Kidney capillary endothelial cell (primary cell): ENCODE results near the gene TNIP1.

Experiments used
- DNase-seq: peaks from one replicate; pipeline ENCODE4 v3.0.0-alpha.2; 2018; ENCODE audit warnings: low spot score

The TNIP1 gene

GRCh38 chr5:151106043-151106442 is 25.2 kb upstream of the TNIP1 start:
- no peak for DNase-seq

DNA sequence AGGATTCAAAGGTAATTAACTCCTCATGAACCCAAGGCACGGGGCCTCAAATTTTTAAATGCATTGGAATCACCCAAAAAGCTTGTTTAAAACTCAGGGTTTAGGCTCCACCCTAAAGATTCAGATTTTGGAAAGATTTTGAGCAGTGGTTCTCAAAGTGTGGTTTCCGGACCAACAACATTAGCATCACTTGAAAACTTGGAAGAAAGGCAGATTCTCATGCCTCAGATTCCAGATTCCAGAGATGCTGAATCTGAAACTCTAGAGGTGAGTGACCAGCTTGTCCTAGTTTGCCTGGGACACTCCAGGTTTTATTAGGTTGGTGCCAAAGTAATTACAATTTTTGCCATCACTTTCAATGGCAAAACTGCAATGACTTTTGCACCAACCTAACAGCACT is 24.7 kb upstream of the TNIP1 start:
- no peak for DNase-seq

DNA sequence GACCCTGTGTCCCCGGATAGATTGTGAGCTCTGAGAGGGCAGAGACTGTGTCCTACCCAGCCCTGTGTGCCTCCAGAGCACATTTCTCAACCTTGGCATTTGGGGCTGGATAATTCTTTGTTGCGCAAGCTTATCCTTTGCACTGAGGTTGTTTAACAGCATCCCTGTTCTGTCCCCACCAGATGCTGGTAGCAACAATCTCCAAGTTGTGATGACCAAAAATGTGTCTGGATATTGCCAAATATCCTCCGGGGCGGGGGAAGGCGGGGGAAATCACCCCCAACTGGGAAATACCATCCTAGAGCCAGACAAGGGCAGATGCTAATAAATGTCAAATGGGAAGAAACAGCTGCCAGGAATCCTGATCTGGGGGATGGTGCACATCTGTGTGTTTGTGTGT is 24.0 kb upstream of the TNIP1 start:
- no peak for DNase-seq

GRCh38 chr5:151101746-151102145 is 20.9 kb upstream of the TNIP1 start:
- DNase-seq: no peak

DNA sequence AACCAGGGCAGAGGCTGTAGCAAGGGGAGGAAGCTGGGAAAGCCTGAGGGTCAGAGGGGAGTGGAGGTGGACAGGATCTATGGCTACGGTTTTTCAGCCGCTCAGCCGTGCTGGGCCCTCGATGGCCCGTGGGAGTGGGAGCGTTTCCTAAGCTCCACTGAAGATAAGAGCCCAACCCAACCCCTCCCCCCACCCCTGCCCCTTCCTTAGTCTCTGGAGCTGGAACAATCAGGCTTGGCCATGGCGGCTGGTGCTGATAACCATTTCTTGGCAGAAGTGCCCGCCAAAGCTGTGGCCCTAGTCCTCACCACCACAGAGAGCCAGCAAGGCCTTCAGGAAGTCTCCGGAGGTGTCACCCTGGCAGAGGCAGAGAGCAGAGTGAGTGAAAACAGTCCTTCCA is 20.3 kb upstream of the TNIP1 start:
- no peak for DNase-seq

DNA sequence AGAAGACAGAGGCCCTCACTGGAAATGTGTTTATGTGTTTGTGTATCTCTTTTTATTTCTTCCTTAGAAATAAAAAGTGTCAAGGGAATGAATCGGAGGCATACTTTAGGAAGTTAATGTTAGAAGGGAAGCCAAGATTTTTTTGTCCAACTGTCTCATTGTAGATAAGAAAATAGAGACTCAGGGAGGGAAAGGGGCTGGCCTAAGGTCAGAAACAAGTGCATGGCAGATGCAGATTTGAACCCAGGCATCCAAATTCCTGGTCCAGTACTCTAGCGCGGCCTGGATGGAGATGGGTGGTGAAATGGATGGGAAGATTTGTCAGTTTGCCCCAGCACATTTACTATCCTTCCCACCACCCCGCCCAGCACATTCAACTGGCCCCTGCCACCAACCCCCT is 19.8 kb upstream of the TNIP1 start:
- DNase-seq: no peak

GRCh38 chr5:151098768-151099121 is 17.9 kb upstream of the TNIP1 start:
- DNase-seq: no peak

- DNase-seq: no peak
Measured at GRCh38 chr5:151097820-151098767, 17.3 kb upstream of the TNIP1 start.

GRCh38 chr5:151097061-151097460 is 16.2 kb upstream of the TNIP1 start:
- DNase-seq: no peak

- DNase-seq: no peak
Measured at GRCh38 chr5:151096001-151096373, 15.2 kb upstream of the TNIP1 start.

DNA sequence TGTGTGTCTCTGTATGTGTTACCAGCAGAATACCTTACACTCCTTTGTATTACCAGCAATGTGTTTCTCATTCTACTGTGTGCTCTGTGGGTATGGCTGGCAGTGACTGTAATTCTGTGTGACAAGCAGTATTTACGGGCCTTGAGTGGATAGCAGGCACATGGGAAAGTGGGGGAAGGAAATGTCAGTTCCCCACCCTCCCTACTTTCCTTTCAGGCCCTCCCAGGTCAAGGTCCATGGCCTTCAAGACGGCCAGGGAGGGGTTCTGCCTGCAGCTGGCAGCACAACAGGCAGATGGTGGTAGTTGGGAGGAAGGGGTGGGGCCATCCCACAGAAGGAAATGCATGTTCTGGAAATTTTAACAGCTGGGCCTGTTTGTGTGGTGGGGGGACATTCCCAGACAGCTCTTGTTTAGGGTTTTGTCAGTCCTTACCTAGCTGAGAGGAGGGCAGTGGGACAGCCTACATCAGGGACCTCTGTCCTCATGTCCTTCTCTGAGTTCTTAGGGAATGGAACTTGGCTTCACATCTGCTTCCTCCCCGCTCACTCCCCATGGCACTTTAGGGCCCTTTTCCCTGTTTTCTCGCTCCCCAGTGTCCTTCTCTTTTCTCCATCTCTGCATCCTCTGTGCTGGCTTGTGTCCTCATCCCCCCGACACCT is 14.6 kb upstream of the TNIP1 start:
- no peak for DNase-seq

GRCh38 chr5:151094852-151095245 is 14.0 kb upstream of the TNIP1 start:
- no peak for DNase-seq

GRCh38 chr5:151094030-151094851 is 13.4 kb upstream of the TNIP1 start:
- DNase-seq: no peak

DNA sequence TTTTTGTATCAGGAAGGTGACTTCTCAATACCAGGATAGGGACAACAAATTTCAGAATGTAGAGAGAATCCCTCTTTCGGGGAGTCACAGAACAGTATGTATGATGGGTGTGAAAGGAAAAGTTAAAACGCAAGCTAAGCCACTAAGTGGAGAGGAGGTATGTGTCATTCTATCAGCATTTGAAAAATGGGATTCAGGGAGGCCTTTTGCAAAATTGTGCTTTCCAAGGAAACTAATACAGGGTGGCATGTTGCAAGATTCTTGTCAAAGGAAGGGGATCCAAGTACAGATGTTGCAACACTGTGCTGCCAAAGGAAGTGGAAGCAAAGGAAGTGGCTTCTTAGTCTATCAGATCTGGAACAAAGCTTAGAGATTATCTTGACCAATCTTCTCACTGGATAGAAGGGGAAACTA is 12.6 kb upstream of the TNIP1 start:
- peak; percentile 53 for DNase-seq

DNA sequence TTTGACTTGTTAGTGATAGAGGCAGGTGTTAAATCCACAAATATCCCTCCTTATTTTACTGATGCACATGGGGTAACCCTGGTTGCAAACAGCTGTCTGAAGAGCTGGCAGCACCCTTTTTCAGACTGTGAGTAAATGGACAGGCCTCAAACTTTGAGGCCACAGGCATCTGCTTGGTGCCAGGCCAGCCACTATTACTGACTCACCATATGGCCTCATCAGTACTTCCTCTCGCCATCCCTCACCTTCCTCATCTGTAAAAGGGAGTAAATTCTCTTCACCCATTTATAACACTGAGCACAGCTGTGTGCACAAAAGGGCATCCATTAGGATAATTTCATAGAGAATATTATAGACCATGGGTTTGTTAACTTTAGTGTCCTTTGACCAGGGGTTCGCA is 11.9 kb upstream of the TNIP1 start:
- peak; percentile 46 for DNase-seq

DNA sequence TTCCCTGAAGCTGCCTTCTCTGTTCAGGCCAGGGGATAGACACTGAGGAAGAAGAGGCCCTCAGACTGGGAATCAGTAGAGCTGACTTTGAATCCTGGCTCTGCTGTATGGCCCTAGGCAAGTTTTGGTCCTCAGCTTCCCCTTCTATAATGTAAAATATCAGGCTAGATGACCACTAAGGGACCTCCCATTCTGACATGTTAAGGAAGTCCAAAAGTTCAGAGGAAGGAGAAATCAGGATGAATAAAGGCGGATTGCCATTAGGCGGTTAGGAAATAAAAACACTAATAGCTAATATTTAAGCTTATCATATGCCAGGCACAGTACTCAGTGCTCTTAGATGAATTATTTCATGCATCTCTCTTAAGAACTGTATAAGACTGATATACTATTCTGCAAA is 8.9 kb upstream of the TNIP1 start:
- DNase-seq: no peak

GRCh38 chr5:151088986-151089385 is 8.2 kb upstream of the TNIP1 start:
- DNase-seq: no peak

DNA sequence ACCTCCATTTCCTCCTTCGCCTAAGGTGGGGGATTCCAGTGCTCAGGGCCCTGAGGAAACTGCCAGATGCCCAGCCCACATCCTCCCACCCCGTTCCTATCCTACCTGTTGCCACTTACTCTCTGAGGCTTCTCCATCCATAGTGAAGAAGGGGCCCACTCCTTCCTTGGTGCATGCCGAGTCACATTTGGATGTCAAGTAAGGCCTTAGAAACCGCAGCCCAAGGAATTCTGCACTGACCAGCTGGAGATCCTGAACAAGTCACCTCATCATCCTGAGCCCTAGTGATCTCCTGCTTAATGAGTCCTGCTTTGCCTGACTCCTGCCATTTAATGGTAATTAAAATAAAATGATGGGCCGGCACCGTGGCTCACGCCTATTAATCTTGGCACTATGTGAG is 6.7 kb upstream of the TNIP1 start:
- no peak for DNase-seq

GRCh38 chr5:151086905-151087360 is 6.1 kb upstream of the TNIP1 start:
- DNase-seq: no peak

- no peak for DNase-seq
Measured at GRCh38 chr5:151086192-151086869, 5.5 kb upstream of the TNIP1 start.

GRCh38 chr5:151085517-151086041 is 4.7 kb upstream of the TNIP1 start:
- no peak for DNase-seq

GRCh38 chr5:151084363-151084762 is 3.5 kb upstream of the TNIP1 start:
- DNase-seq: no peak
